ENCODE data around the gene IQCM. TPM values are rescaled to one million over a fixed set of nuclear protein-coding genes. Genes with fewer than 3 reads are reported as not detected.

Gene IQCM
- total RNA-seq, 1 experiment from 2014 or later, result not detected

DNA sequence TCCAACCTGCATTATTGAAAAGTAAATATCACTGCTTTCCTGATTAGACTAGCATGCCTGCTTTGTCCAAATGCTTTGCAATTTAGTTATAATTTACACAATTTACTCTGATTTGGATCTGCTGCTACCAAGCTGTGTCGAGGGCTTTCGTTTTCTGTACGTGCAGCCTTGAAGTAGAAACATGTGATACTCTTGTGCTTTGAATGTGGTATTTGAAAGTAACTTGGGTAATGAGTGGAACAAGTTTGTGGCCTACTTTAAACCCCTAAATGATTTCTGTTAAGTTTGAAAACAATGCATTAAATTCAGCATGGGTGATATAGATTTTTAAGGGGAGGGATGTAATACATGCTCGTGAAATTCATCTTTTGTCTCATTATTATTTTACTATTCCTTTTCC, 240.7 kb downstream of the IQCM start:
- Histone ChIP-seq H3K9me3 (ENCODE audit: control insufficient read depth, insufficient read depth, low read depth, low read length) (no peaks in the 10 kb centered on the region), H3K27ac (ENCODE audit: low read length) (no peak overlapping the region), H3K36me3 (ENCODE audit: control insufficient read depth, insufficient read depth, low read length) (no peaks in the 10 kb centered on the region), H3K27me3 (ENCODE audit: control insufficient read depth, insufficient read depth, low read length) (no peaks in the 10 kb centered on the region), H3K4me3 (ENCODE audit: low read depth in 2 of 2, low read length in 2 of 2) (no peak overlapping the region), H3K4me1 (ENCODE audit: control insufficient read depth, insufficient read depth, low read length) (no peaks in the 10 kb centered on the region)
- ChIA-PET POLR2A (no interaction called here), CTCF (no interaction called here)
- ATAC-seq, result no peak
- no peak for DNase-seq (ENCODE audit: low read depth, low spot score)
- BruUV-seq (replicated peaks), result no TSS peak
- intact Hi-C loops (cut with micrococcal nuclease; ENCODE audit: unreplicated experiment), result no loop called here
- in situ Hi-C loops (cut with HindIII; ENCODE audit: low pct_unique_long_range_greater_than_20kb, low sequenced_read_pairs), result no loop called here
- TF ChIP-seq, protein P1, sequence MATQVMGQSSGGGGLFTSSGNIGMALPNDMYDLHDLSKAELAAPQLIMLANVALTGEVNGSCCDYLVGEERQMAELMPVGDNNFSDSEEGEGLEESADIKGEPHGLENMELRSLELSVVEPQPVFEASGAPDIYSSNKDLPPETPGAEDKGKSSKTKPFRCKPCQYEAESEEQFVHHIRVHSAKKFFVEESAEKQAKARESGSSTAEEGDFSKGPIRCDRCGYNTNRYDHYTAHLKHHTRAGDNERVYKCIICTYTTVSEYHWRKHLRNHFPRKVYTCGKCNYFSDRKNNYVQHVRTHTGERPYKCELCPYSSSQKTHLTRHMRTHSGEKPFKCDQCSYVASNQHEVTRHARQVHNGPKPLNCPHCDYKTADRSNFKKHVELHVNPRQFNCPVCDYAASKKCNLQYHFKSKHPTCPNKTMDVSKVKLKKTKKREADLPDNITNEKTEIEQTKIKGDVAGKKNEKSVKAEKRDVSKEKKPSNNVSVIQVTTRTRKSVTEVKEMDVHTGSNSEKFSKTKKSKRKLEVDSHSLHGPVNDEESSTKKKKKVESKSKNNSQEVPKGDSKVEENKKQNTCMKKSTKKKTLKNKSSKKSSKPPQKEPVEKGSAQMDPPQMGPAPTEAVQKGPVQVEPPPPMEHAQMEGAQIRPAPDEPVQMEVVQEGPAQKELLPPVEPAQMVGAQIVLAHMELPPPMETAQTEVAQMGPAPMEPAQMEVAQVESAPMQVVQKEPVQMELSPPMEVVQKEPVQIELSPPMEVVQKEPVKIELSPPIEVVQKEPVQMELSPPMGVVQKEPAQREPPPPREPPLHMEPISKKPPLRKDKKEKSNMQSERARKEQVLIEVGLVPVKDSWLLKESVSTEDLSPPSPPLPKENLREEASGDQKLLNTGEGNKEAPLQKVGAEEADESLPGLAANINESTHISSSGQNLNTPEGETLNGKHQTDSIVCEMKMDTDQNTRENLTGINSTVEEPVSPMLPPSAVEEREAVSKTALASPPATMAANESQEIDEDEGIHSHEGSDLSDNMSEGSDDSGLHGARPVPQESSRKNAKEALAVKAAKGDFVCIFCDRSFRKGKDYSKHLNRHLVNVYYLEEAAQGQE (IDR thresholded peaks at IDR 0.05; ENCODE audit: insufficient read depth in 1 of 2, low read depth in 2 of 2, low read length in 1 of 2), result no peak
- TF ChIP-seq POLR2AphosphoS5 (IDR thresholded peaks at IDR 0.05; ENCODE audit: low read depth, low read length) (no peak), TCF7L2 (IDR thresholded peaks at IDR 0.05; ENCODE audit: low read depth, low read length) (no peak), SIN3A (IDR thresholded peaks at IDR 0.05; ENCODE audit: borderline replicate concordance, insufficient read depth, low read depth, low read length) (no peak)
- TF ChIP-seq, protein P2, sequence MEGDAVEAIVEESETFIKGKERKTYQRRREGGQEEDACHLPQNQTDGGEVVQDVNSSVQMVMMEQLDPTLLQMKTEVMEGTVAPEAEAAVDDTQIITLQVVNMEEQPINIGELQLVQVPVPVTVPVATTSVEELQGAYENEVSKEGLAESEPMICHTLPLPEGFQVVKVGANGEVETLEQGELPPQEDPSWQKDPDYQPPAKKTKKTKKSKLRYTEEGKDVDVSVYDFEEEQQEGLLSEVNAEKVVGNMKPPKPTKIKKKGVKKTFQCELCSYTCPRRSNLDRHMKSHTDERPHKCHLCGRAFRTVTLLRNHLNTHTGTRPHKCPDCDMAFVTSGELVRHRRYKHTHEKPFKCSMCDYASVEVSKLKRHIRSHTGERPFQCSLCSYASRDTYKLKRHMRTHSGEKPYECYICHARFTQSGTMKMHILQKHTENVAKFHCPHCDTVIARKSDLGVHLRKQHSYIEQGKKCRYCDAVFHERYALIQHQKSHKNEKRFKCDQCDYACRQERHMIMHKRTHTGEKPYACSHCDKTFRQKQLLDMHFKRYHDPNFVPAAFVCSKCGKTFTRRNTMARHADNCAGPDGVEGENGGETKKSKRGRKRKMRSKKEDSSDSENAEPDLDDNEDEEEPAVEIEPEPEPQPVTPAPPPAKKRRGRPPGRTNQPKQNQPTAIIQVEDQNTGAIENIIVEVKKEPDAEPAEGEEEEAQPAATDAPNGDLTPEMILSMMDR (IDR thresholded peaks at IDR 0.05), result no peak

DNA sequence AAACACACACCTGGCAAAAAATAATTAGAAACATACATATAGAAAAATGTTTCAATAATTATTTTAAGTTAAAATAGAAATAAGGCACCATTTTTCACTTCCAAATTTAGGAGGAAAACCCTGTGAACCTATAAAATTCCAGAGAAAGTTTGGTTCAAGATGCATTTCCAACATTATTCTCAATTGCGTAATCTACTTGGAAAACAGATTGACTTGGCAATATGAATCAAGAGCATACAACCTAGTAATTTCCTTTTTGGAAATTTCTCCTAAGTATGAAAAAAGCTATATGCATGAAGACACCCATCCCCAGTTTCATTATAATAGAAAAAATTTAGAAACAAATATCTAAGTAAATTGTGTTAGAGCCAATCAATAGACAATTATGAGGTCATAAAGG, 242.9 kb downstream of the IQCM start:
- ChIA-PET CTCF (no interaction called here), POLR2A (no interaction called here)
- in situ Hi-C loops (cut with HindIII; ENCODE audit: low pct_unique_long_range_greater_than_20kb, low sequenced_read_pairs) (no loop called here), intact Hi-C loops (cut with micrococcal nuclease; ENCODE audit: unreplicated experiment) (no loop called here)
- TF ChIP-seq, protein P1 (IDR thresholded peaks at IDR 0.05; ENCODE audit: insufficient read depth in 1 of 2, low read depth in 2 of 2, low read length in 1 of 2), result no peak
- no peak for TF ChIP-seq SIN3A (IDR thresholded peaks at IDR 0.05; ENCODE audit: borderline replicate concordance, insufficient read depth, low read depth, low read length)
- TF ChIP-seq, protein P2 (IDR thresholded peaks at IDR 0.05), result no peak
- TF ChIP-seq POLR2AphosphoS5 (IDR thresholded peaks at IDR 0.05; ENCODE audit: low read depth, low read length), result no peak
- TF ChIP-seq TCF7L2 (IDR thresholded peaks at IDR 0.05; ENCODE audit: low read depth, low read length), result no peak
- Histone ChIP-seq H3K4me3 (ENCODE audit: low read depth in 2 of 2, low read length in 2 of 2) (no peak overlapping the region), H3K4me1 (ENCODE audit: control insufficient read depth, insufficient read depth, low read length) (no peaks in the 10 kb centered on the region), H3K36me3 (ENCODE audit: control insufficient read depth, insufficient read depth, low read length) (no peaks in the 10 kb centered on the region), H3K27ac (ENCODE audit: low read length) (no peak overlapping the region), H3K9me3 (ENCODE audit: control insufficient read depth, insufficient read depth, low read depth, low read length) (no peaks in the 10 kb centered on the region), H3K27me3 (ENCODE audit: control insufficient read depth, insufficient read depth, low read length) (no peaks in the 10 kb centered on the region)
- DNase-seq (ENCODE audit: low read depth, low spot score) (no peak), ATAC-seq (no peak)
- no TSS peak for BruUV-seq (replicated peaks)
